T-helper 1 cell treated with Interleukin-12 subunit alpha and Interleukin-12 subunit beta and Interleukin-4 antibody, amounts not matched to agents 30 μg/mL and 1 μg/mL, for 36 hours (primary cell): ENCODE results near the gene GOLGA6A.
"Not testable (repeated sequence)": the region's sequence is repeated elsewhere in the genome, so short reads cannot be mapped to it uniquely, and the experiment has no call there.

ENCODE experiments used
- H3K27ac Mint-ChIP-seq: one replicate; pipeline ENCODE4 v1.8.0; 2021; ENCODE audit warnings: mild to moderate bottlenecking, mixed read lengths
- H3K27me3 Mint-ChIP-seq: one replicate; pipeline ENCODE4 v1.8.0; 2021; ENCODE audit warnings: low read depth, mixed read lengths
- H3K36me3 Mint-ChIP-seq: one replicate; pipeline ENCODE4 v1.8.0; 2021; ENCODE audit warnings: low read depth, mixed read lengths
- H3K4me1 Mint-ChIP-seq: one replicate; pipeline ENCODE4 v1.8.0; 2021; ENCODE audit warnings: low read depth, mixed read lengths
- H3K4me3 Mint-ChIP-seq: one replicate; pipeline ENCODE4 v1.8.0; 2021; ENCODE audit warnings: mild to moderate bottlenecking, moderate library complexity, mixed read lengths
- H3K9me3 Mint-ChIP-seq: one replicate; pipeline ENCODE4 v1.8.0; 2021; ENCODE audit warnings: mixed read lengths

The GOLGA6A gene

DNA sequence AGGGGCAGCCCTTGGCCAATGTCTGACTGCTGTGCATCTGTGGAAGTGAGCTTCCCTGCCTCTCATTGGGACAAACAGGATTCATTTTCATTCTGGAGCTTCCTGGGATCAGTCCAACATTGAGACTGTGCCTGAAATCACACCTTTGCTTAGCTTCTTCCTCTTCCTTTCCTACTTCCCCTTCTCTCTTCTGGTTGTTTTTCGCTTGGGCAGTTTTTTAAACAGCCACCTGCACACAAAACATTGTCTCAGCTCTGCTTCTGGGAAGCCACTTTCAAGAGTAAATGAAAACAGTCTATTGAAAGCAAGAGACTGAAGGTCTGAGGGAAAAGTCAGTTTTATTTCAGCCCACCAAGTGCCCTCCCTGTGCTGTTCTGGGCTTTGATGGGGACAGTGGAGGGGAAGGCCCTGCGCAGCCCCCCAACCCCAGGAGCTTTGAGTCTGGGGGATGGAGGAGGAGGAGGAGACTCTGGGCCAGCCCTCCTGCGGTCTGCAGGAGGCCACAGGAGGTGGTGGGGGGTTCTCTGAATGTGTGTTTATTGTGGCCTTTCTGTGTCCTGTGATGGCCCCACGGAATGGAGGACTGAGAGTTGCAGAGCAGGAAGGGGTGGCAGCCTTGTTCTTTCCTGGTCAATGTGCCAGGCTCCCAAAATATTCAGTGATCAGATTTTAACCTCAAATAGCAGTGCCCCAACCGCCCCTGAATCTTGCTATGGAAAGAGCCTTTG, 40.2 kb upstream of the GOLGA6A start:
- H3K9me3 Mint-ChIP-seq: no peaks in the 10 kb centered on the region
- H3K27ac Mint-ChIP-seq: no peak overlapping the region
- no peaks in the 10 kb centered on the region for H3K36me3 Mint-ChIP-seq
- H3K27me3 Mint-ChIP-seq: peaks cover 36% of the 10 kb centered on the region
- no peaks in the 10 kb centered on the region for H3K4me1 Mint-ChIP-seq
- no peak overlapping the region for H3K4me3 Mint-ChIP-seq

GRCh38 chr15:74121858-74122257, 39.5 kb upstream of the GOLGA6A start:
- H3K27ac Mint-ChIP-seq: no peak overlapping the region
- no peaks in the 10 kb centered on the region for H3K36me3 Mint-ChIP-seq
- H3K27me3 Mint-ChIP-seq: peaks cover 29% of the 10 kb centered on the region
- no peaks in the 10 kb centered on the region for H3K9me3 Mint-ChIP-seq
- H3K4me1 Mint-ChIP-seq: no peaks in the 10 kb centered on the region
- no peak overlapping the region for H3K4me3 Mint-ChIP-seq

DNA sequence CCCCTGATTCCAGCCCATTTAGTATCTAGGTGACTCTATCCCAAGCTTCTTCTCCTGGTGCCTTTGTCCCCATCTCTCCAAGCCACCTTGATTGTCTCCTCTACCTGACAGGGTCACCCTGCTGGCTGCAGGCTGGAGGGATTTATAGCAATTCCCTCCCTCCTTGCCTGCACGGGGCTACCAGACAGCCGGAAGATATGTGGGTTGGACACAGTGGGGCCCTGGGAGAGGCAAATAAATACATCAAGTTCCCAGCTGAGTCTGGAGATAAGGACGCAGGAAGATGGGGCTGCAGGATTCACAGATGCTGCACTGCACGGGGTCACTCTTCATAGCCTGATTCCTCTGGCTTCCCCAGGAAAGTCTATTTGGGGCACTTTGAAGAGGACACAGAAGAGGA, 38.7 kb upstream of the GOLGA6A start:
- H3K9me3 Mint-ChIP-seq: no peaks in the 10 kb centered on the region
- H3K27ac Mint-ChIP-seq: no peak overlapping the region
- H3K36me3 Mint-ChIP-seq: no peaks in the 10 kb centered on the region
- H3K27me3 Mint-ChIP-seq: peaks cover 25% of the 10 kb centered on the region
- no peaks in the 10 kb centered on the region for H3K4me1 Mint-ChIP-seq
- H3K4me3 Mint-ChIP-seq: no peak overlapping the region

DNA sequence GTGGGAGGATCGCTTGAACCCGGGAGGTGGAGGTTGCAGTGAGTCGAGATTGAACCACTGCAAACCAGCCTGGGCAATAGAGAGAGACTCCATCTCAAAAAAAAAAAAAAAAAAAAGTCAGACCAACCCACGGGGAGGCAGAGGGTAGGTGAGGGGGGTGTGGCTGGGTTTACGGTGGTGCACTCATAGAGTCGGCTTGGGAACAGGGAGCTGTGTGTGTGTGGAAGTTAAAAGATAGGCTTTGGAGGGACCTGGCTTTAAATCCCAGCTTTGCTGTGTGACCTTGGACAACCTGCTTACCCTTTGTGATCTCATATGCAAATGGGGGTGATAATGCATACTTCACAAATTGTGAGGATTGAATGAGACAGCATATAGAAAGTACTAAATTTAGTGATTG, 38.1 kb upstream of the GOLGA6A start:
- Mint-ChIP-seq H3K4me1 (no peaks in the 10 kb centered on the region), H3K4me3 (no peak overlapping the region), H3K36me3 (no peaks in the 10 kb centered on the region), H3K9me3 (no peaks in the 10 kb centered on the region), H3K27me3 (peaks cover 24% of the 10 kb centered on the region), H3K27ac (no peak overlapping the region)

DNA sequence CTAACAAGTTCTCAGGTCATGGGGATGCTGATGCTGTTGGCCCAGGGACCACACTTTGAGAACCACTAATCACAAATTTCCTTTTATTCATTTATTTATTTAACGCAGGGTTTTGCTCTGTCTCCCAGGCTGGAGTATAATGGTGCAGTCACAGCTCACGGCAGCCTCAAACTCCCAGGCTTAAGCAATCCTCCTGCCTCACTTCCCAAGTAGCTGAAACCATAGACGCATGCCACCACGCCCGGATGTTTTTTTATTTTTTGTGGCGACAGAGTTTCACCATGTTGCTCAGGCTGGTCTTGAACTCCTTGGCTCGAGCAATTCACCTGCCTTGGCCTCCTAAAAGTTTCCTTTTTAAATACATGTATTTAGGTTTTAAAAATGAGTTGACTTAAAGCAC, 27.4 kb upstream of the GOLGA6A start:
- Mint-ChIP-seq H3K4me1 (no peaks in the 10 kb centered on the region), H3K9me3 (no peaks in the 10 kb centered on the region), H3K36me3 (no peaks in the 10 kb centered on the region), H3K4me3 (no peak overlapping the region), H3K27ac (no peak overlapping the region), H3K27me3 (peaks cover 2% of the 10 kb centered on the region)

DNA sequence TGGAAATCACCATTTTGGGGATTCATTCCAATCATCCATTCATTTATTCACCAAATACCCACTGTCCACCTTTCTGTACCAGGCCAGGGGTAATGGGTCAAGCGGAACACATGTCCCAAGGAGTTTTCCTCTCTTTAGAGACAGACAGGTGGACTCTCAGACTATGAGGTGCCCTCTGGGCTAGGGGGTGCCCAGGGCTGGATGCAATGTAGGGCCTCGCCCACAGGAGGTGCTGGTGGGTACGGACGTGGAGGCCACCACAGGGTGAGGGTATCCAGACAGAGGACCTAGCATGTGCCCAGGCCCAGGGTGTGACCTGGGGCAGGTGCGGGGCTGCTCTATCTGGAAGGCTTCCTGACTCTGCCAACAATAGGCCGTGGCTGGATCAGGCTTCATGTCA, 26.3 kb upstream of the GOLGA6A start:
- not testable (repeated sequence) for H3K36me3 Mint-ChIP-seq, H3K4me3 Mint-ChIP-seq

DNA sequence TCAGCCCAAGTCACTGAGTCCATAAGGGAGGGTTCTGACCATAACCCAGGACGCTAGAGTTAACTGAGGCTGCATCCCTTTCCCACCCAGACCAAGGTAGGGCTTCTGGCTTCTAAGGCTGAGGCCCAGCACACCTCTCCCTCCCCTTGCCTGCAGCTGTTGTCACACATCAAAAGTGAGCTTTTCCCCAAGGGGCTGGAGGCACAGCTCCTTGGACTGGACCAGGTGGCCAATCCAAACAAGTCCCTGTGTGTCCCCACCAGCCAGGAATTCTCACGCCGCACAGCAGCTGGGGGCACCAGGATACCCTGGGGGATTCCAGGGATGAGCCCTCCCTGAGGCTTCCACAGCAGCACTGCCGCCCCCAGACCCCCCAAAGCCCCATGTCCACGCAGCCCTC, 25.8 kb upstream of the GOLGA6A start:
- Mint-ChIP-seq H3K27me3 (no peaks in the 10 kb centered on the region), H3K4me3 (no peak overlapping the region), H3K4me1 (no peaks in the 10 kb centered on the region), H3K36me3 (no peaks in the 10 kb centered on the region), H3K27ac (no peak overlapping the region), H3K9me3 (no peaks in the 10 kb centered on the region)

More for the DNA sequence above, 26.3 kb upstream of the GOLGA6A start:
- H3K4me1 Mint-ChIP-seq, H3K27me3 Mint-ChIP-seq, H3K9me3 Mint-ChIP-seq, H3K27ac Mint-ChIP-seq: not testable (repeated sequence)

DNA sequence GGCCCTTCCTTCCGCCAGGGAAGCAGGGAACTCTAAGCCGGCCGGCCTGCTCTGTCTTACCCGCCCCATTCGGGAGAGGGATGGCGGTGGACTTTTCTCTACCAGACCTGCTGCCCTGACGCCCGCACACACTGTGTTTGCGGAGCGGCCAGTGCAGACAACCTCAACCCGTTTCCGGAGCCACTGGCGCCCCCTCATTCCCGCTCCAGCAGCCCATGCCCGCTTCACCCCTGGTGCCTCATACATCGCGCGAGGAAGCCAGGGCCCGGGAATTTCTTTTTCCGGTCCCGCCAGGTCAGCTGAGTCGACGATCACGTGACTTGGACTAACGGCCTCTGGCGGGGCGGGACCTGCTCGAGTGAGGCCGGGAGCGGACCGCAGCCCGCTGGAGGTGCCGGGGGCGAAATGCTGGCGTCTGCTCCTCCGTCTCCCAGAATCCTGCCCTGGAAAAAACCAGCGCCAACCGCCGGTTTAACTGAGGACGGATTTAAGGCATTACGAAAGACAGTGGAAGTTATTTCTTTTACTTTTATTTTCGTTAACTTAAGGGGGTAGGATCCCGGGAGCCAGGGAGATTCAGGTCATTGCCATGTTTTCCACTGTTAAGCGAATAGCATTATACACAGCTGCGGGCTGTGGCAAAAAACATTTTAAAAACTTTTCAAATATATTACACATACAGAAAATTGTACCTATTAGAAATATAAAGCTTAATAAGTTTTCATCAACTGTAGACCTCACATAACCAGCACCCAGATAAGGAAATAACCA, 17.8 kb upstream of the GOLGA6A start:
- not testable (repeated sequence) for H3K9me3 Mint-ChIP-seq, H3K4me1 Mint-ChIP-seq, H3K27me3 Mint-ChIP-seq, H3K36me3 Mint-ChIP-seq
- Mint-ChIP-seq H3K27ac (peak overlapping the region; percentile 91), H3K4me3 (peak overlapping the region; percentile 91)

DNA sequence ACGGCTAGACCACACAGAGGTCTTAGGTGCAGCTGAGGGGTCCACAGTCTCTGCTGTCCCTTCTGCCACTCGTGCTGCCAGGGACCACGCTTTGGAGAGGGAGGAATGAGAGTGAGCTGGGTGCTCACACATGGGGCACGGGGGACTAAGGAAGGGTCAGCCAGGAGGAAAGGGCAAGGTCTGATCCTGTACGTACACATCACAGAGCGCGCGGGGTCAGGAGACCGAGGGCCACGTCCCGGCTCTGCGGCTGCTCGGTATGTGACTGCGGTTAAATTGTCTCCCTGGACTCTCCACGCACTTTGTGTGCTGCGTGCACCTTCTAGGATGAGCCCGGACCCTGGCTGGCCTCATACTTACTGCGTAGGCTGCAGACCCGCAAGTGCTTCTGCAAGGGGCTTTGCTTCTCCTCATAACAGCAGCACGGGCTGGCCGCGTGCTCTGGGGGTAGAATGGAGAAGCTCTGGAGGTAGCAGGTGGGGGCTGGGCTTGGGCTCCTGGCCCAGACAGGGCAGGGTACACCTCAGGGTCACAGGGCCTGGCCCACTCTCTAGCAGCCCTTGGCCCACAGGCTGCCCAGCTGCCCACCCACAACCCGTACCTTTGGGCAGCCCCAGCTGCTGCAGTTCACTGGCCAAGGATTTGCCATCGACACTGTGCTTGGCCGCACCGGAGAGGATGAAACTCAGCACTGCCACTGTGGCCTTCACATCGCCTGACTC, 14.6 kb upstream of the GOLGA6A start:
- not testable (repeated sequence) for H3K4me1 Mint-ChIP-seq, H3K27ac Mint-ChIP-seq

GRCh38 chr15:74095610-74096009, 13.3 kb upstream of the GOLGA6A start:
- not testable (repeated sequence) for H3K27ac Mint-ChIP-seq, H3K4me1 Mint-ChIP-seq, H3K9me3 Mint-ChIP-seq, H3K27me3 Mint-ChIP-seq, H3K4me3 Mint-ChIP-seq, H3K36me3 Mint-ChIP-seq

More for the DNA sequence above, 14.6 kb upstream of the GOLGA6A start:
- H3K4me3 Mint-ChIP-seq, H3K36me3 Mint-ChIP-seq, H3K9me3 Mint-ChIP-seq, H3K27me3 Mint-ChIP-seq: not testable (repeated sequence)

DNA sequence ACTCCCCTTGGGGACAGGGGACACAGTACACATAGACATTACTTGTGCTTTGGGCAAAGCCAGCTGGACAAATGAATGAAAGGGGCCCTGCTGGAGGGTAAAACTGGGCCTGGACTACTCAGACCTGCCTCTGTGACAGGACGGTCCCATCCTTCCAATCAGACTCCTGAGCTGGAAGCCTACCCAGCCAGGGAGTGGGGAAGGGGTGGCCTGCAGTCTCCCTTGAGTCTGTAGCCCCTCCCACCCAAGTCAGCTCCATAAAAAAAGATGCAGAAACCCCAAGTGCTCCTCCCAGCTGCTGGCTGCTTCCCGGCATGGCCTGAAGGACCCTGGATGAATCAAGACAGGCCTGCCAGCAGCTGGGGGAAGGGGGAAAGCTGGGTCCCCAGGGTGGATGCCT, 12.2 kb upstream of the GOLGA6A start:
- not testable (repeated sequence) for H3K9me3 Mint-ChIP-seq, H3K27ac Mint-ChIP-seq, H3K4me1 Mint-ChIP-seq, H3K4me3 Mint-ChIP-seq, H3K36me3 Mint-ChIP-seq, H3K27me3 Mint-ChIP-seq

GRCh38 chr15:74075781-74076180, 6.6 kb downstream of the GOLGA6A start:
- not testable (repeated sequence) for H3K9me3 Mint-ChIP-seq, H3K27ac Mint-ChIP-seq, H3K4me3 Mint-ChIP-seq

DNA sequence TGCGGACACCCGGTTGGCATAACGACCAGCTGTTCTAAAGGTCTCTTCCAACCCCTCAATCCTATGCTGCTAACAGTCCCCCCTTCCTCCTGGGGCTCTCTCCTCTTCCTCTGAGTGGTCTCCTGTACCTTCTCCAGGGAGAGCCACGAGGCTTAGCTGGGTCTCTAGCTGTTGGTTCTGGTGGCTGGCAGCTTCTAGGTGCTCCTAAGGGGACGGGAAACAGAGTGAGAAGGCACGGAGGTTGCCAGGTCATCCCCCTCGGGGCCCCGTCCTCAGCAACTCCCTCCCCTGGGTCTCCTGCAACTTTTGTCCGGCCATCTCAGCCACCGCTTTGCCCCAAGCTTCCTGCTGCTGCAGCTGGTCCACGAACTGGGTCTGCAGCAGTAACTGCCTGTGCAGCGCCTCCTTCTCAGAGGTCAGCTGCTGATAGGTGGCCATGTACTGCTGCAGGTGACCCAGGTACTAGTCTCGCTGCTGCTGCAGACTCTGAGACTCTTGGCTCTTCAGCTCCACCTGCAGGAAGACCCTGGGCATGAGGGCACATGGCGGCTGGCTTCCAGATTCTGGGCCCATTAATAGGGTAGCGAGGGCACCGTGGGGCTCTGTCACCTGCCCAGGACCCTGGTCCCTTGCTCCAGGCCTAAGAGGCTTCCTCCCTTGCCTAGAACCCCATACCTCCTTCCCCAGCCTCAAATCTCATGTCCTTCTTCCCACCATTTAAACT, 9.6 kb downstream of the GOLGA6A start:
- H3K27ac Mint-ChIP-seq, H3K4me3 Mint-ChIP-seq, H3K4me1 Mint-ChIP-seq, H3K36me3 Mint-ChIP-seq, H3K27me3 Mint-ChIP-seq, H3K9me3 Mint-ChIP-seq: not testable (repeated sequence)

More at GRCh38 chr15:74075781-74076180, 6.6 kb downstream of the GOLGA6A start:
- not testable (repeated sequence) for H3K4me1 Mint-ChIP-seq, H3K36me3 Mint-ChIP-seq, H3K27me3 Mint-ChIP-seq

- H3K27me3 Mint-ChIP-seq, H3K36me3 Mint-ChIP-seq, H3K27ac Mint-ChIP-seq, H3K4me1 Mint-ChIP-seq, H3K4me3 Mint-ChIP-seq, H3K9me3 Mint-ChIP-seq: not testable (repeated sequence)
Observed at GRCh38 chr15:74072132-74072531, 10.2 kb downstream of the GOLGA6A start.
